Endothelial cell (in vitro differentiated cells): ENCODE results near the gene CTNNA1. TPM values are rescaled to one million over a fixed set of nuclear protein-coding genes. Genes with fewer than 3 reads are reported as not detected.

Experiments
- DNase-seq: peaks from one replicate; pipeline ENCODE4 v3.0.0; 2021; ENCODE audit warnings: low spot score
- H3K27ac Mint-ChIP-seq: one replicate; pipeline ENCODE4 v1.8.0; 2021; ENCODE audit warnings: mixed read lengths, inconsistent platforms; ENCODE audit not compliant: unreplicated experiment
- H3K27me3 Mint-ChIP-seq: one replicate; pipeline ENCODE4 v1.8.0; 2021; ENCODE audit warnings: mild to moderate bottlenecking, moderate library complexity, mixed read lengths, inconsistent platforms; ENCODE audit not compliant: unreplicated experiment
- H3K36me3 Mint-ChIP-seq: one replicate; pipeline ENCODE4 v1.8.0; 2021; ENCODE audit warnings: mild to moderate bottlenecking, low read depth, mixed read lengths, inconsistent platforms; ENCODE audit not compliant: unreplicated experiment
- H3K4me1 Mint-ChIP-seq: one replicate; pipeline ENCODE4 v1.8.0; 2021; ENCODE audit warnings: mild to moderate bottlenecking, mixed read lengths, inconsistent platforms; ENCODE audit not compliant: unreplicated experiment
- H3K4me3 Mint-ChIP-seq: one replicate; pipeline ENCODE4 v1.8.0; 2021; ENCODE audit warnings: mild to moderate bottlenecking, mixed read lengths, inconsistent platforms; ENCODE audit not compliant: unreplicated experiment
- H3K9me3 Mint-ChIP-seq: one replicate; pipeline ENCODE4 v1.8.0; 2021; ENCODE audit warnings: mixed read lengths, inconsistent platforms; ENCODE audit not compliant: unreplicated experiment
- CTCF ChIP-seq: fragments of 200-600 bp; sonication (generic); IDR thresholded peaks from one replicate; pipeline ENCODE4 v1.5.0; 2021; ENCODE audit warnings: antibody characterized with exemption; ENCODE audit not compliant: unreplicated experiment
- total RNA-seq: library from RNA; stranded (reverse); fragmentation: NEBNext Ultra II Directional; extraction: Animal tissue kit (Norgen Biotek cat#: 25700); gene quantifications from one replicate; pipeline ENCODE4 v1.2.1, GENCODE V29; 2021; ENCODE audit not compliant: unreplicated experiment

Gene CTNNA1
- total RNA-seq, 1 donor from 2014 or later, result 521 TPM

DNA sequence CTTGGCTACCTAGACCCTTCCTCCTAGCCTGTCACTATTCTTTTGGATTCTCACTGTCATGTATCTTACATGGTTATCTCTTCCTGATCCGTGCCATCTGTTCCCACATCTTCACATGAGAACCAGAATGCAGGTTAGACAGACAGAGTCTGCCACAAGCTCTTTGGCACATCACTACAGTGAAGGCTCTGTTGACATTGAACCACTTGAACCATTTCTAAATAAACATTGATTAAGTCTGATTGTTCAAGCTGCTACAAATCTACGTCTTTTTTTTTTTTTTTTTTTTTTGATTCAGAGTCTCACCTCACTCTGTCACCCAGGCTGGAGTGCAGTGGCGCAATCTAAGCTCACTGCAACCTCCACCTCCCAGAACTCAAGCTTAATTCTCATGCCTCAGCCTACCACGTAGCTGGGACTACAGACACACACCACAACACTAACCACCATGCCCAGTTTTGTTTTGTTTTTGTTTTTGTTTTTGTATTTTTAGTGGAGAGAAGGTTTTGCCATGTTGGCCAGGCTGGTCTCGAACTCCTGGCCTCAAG, 207.0 kb downstream of the CTNNA1 start:
- H3K4me3 Mint-ChIP-seq, result no peak overlapping the region
- no peak for TF ChIP-seq CTCF
- H3K27me3 Mint-ChIP-seq, result peaks cover 1% of the 10 kb centered on the region

DNA sequence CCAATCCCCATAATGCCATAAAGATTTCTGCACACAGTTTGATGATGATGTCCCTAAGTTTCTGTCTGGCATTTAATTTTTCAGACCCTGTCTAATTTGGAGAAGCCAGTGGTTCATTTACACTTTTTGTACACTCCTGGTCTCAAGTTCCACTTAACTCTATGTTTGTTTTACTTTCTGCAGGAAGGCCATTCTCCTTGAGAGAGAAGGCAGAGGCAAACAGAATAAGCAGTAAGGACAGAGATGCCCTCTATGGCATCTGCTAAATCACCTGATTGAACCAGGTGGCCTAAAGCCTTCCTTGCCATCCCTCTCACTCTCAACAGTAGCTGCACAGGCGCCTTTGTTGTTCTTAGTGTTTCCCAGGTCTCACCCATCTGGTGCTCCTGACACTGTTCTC, 208.0 kb downstream of the CTNNA1 start:
- DNase-seq, result no peak
- H3K4me3 Mint-ChIP-seq, result no peak overlapping the region
- H3K9me3 Mint-ChIP-seq, result no peaks in the 10 kb centered on the region
- no peak overlapping the region for H3K27ac Mint-ChIP-seq
- peaks cover 23% of the 10 kb centered on the region for H3K4me1 Mint-ChIP-seq
- no peak for TF ChIP-seq CTCF
- no peaks in the 10 kb centered on the region for H3K36me3 Mint-ChIP-seq
- no peaks in the 10 kb centered on the region for H3K27me3 Mint-ChIP-seq

More for the DNA sequence above, 207.0 kb downstream of the CTNNA1 start:
- no peak overlapping the region for H3K27ac Mint-ChIP-seq
- no peak for DNase-seq
- H3K4me1 Mint-ChIP-seq, result peaks cover 26% of the 10 kb centered on the region
- H3K36me3 Mint-ChIP-seq, result no peaks in the 10 kb centered on the region
- no peaks in the 10 kb centered on the region for H3K9me3 Mint-ChIP-seq

- H3K4me1 Mint-ChIP-seq, result peaks cover 23% of the 10 kb centered on the region
- no peak for TF ChIP-seq CTCF
- H3K27ac Mint-ChIP-seq, result no peak overlapping the region
Measured at GRCh38 chr5:138961729-138962128, 208.5 kb downstream of the CTNNA1 start.

GRCh38 chr5:138962614-138963370, 209.6 kb downstream of the CTNNA1 start:
- TF ChIP-seq CTCF, result no peak
- no peaks in the 10 kb centered on the region for H3K36me3 Mint-ChIP-seq
- H3K9me3 Mint-ChIP-seq, result no peaks in the 10 kb centered on the region
- DNase-seq, result no peak
- H3K27me3 Mint-ChIP-seq, result no peaks in the 10 kb centered on the region
- H3K4me3 Mint-ChIP-seq, result no peak overlapping the region
- H3K27ac Mint-ChIP-seq, result no peak overlapping the region
- peaks cover 23% of the 10 kb centered on the region for H3K4me1 Mint-ChIP-seq

More at GRCh38 chr5:138961729-138962128, 208.5 kb downstream of the CTNNA1 start:
- Mint-ChIP-seq H3K9me3 (no peaks in the 10 kb centered on the region), H3K27me3 (no peaks in the 10 kb centered on the region), H3K4me3 (no peak overlapping the region), H3K36me3 (no peaks in the 10 kb centered on the region)
- DNase-seq, result no peak

GRCh38 chr5:138963763-138964371, 210.6 kb downstream of the CTNNA1 start:
- DNase-seq, result no peak
- no peak overlapping the region for H3K27ac Mint-ChIP-seq

More at GRCh38 chr5:138963763-138964371, 210.6 kb downstream of the CTNNA1 start:
- Mint-ChIP-seq H3K9me3 (no peaks in the 10 kb centered on the region), H3K4me3 (no peak overlapping the region), H3K27me3 (no peaks in the 10 kb centered on the region), H3K36me3 (peaks cover 3% of the 10 kb centered on the region), H3K4me1 (peaks cover 29% of the 10 kb centered on the region)
- TF ChIP-seq CTCF, result no peak
